NAMALWA (cell line): ENCODE measurements around the gene TOX2.
A peak's percentile ranks its signal among the peaks of the same experiment; 100 is the strongest.

Experiments used
- DNase-seq: peaks from one replicate; pipeline ENCODE4 v3.0.0-alpha.2; 2015; ENCODE audit warnings: low spot score

Gene TOX2

DNA sequence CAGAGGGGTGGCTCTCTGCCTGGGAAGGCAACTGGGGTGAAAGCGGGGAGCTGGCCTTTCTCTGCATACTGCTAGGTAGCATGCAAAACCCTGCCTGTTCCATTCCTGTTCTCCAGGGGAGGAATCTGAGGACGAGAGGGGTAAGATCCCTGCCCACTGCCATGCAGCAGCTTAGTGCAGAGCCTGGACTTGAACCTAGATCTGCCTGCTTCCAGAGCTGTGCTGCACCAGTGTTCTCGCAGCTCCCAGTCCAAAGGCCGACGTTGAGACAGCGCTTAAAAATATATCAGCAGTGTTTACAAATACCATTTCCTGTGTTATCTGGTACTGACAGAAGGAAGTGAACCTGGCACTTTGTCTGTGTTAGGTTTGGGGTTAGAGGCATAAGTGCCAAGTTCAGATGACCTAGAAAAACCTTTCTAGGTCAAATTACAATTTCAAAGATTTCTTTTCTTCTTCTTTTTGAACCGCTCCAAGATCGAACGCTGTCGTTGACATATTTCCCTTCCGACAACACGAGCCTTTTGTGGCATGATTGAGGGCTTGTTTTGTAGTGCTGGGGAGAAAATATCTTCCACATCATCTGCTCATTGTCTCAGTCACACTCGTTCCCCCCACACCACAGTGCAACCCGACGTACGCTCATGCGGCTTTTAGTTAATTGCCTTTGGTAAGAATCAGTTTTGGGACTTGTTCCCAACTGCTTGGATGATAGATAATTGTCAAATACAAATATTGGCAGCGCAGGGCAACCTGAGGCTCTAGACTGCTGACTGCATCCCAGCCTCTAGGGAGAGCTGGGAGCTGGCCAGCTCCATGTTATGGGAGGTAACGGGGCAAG, 44.6 kb downstream of the TOX2 start:
- DNase-seq, result no peak

DNA sequence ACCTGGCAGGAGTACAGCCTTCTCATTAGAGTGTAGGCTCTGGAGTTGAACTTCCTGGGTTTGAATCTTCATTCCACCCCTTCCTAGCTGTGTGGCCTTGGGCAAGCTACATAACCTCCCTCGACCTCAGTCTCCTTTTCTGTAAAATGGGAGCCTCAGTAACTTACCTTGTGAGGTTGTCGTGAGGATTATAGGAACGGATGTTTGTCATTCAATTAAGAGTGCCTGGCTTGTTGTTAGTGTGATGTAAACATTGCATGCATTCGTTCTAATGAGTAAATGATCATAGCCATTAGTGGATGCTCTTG, 45.2 kb downstream of the TOX2 start:
- DNase-seq, result no peak

DNA sequence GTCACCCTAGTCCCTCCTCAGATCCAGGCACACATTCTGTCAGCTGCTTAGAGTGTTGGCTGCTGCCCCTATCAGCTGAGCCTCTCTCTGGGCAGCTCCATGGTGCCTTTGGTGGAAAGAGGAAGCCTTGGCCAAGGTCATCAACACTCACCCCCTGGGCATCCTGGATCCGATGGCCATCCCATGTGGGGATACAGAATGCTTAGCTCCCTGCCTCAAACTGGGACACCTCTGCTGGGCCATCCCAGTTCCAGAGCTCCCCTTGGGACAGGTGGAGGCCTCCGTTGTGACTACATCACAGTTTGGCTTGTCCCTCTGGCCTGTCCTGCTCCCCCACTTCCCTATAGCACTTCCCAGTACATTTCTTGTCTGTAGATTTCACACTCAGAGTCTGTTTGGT, 45.6 kb downstream of the TOX2 start:
- no peak for DNase-seq

DNA sequence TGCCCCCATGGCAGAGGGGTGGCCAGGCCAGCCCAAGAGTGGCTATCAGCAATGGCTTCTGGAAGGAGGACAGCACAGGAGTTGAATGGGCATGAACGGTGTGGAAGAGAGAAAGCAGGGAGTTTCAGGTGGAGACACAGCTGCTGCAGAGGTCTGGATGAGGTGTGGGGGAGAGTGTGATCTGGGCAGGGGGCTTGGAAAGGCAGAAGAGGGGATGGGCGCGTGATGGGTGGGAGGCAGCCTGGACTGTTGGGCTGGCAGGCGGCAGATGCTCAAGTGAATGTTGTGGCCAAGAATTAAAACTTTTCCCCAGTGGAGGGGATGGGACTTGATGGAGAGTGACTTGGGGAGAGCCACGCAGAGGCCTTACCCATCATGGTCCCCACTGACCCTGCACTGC, 46.5 kb downstream of the TOX2 start:
- DNase-seq, result no peak

DNA sequence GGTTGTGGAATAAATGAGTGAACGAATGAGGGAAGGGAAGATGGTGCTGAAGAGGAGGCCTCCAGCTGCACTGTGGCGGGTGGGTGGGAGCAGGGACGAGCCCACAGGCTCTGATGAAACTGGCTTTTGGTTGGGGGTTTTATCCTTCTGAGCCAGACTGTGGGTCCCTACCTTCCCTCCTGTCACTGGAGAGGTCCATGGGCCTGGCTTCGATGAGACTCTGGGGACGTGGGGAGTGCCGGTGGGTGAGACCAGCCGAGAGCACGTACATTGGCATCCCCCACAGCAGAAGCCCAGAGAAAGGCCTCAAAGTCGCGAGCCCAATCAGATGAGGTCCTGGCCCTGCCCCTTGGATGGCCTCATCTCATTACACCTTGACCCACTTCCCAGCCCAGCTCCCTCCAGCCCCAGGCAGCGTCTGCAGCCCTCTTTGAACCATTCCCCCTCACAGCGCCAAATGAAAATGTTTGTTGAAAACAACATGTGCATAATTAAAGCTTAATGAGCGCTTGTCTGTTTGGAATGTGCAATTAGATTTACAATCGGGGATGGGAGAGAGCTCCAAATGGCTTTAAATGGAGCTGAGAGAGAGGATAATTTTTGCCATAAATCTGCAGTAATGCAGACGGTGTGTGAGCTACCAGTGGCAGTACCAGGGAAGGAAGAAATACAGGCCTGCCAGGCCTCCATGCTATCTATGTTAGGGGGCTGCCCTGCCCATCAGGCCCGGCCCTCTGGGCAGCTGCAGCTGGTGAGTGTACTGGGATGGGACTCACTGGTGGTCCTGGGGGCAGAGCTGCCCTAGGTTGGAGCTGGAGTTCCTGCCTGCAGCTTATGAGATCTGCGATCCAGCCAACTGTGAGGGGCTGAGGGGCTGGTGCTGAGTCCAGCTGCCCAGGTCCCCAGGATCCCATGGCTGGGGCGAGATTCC, 47.2 kb downstream of the TOX2 start:
- no peak for DNase-seq

DNA sequence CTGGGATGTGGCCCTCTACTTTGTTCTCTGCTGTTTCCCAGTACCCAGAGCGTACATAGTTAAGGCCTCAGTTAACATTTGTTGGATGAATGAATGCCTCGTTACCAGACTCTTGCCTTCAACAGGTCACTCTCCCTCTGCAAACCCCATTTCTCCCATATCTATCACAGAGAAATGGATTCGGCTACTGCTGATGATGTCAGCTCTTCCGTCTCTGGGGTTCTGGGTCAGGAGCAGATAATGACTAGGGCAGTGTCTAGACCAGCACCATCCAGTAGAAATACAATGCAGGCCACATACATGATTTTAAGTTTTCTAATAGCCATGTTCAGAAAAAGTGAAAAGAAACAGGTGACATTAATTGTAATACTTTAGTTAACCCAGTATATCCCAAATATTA, 47.9 kb downstream of the TOX2 start:
- DNase-seq, result no peak

DNA sequence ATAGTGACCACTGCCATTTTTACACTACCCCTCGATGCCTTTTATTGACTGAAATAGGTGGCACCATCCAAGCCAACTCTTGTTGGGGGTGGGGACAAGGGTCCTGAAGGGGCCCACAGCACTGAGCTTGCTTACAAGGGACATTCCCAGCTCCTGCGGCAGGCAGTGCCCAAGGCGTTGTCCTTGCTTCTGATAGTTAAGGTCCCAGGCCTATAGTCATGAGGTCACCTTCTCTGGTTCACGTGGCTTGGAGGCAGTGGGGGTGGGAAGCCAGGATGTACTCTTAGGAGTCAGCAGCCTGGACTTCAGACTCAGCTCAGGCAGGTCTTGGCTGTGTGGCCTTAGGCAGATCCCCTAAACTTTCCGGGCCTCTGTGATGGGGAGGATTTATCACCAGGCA, 48.6 kb downstream of the TOX2 start:
- DNase-seq, result no peak

DNA sequence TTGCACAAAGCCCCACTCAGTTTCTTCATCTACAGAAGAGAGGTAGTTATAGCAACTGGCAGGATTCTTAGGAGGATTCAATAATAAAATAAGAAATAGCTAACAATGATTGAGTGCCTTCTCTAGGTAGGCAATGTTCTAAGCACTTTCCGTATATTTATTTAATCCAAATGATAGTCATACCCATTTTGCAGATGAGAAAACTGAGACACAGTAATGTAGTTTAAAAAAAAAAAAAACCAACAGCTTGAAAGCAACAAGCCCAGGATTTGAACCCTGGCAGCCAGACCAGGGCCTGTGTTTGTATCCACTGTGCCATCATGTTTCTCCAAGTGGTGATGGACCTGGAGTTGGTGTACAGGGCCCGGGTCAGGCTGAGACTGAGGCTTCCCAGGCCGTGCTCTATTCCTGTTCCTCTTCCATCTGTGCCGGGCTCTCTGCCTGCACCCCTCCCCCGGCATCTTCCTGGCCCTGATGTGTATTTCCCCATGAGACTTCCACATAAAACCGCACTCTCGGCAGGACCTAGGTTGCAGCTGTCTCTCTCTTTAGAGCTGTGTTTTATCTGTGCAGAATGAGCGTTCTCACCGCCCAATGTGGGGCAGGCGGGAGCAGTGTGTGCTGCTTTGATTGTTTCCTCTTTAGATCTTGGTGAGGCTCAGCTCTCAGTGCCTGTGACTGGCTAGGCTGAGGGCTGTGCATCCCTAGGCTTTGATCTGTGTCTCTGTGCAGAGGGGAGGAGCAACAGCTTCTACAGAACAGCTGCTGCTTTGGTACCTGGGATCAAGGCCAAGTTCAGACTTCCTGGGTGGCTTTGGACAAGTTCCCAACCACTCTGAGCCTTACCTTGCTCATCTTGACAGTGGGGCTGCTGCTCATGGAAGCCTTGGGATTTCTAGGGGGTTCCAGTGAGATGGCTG, 49.5 kb downstream of the TOX2 start:
- peak; percentile 27 for DNase-seq

DNA sequence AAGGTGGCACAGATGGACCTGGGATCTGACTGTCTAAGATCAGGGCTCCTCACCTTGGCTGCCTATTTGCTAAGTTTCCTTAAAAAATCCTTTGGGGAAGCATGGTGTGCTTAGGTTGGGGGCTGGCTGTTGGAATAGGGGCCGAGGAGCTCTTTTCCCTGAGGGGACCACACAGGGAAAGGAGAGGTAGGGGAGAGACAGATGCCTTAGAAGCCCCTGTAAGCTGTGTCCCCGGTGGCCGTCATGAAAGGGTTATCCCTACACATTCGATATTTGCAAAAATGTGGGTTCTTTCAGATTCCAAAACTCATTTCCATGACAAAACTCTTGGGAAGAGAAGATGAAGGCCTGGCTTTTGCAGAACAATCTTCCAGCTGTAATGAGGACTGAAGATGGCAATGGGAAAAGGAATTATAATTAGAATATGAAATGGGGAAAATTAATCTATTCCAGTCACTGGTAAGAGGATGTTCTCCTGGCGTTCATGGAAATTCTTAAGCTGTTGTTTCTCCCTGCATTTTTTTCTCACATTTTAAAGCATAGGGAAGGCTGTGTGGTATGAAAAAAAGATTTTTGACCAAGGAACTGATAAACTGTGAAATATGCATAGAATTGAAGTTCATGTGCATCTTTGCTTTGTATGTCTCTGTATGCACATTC, 53.8 kb downstream of the TOX2 start:
- DNase-seq, result no peak

DNA sequence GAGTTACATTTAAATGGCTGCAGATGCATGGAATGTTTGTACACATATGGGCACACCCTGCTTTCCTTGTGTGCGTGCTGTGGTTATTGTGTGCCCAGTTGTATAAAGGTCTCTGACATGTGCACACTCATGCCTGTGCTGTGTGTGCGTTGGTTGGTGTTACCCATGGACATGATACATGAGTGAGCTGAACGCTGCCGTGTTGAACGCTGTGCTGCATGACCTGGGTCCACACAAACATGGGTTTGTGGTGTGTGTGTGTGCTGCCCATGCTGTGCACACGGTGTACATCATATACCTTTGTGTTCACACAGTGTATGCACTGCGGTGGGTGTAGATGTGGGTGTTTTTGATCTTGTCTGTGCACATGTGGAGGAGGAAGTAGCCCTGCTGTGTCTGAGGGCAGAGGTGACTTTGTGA, 54.4 kb downstream of the TOX2 start:
- no peak for DNase-seq

DNA sequence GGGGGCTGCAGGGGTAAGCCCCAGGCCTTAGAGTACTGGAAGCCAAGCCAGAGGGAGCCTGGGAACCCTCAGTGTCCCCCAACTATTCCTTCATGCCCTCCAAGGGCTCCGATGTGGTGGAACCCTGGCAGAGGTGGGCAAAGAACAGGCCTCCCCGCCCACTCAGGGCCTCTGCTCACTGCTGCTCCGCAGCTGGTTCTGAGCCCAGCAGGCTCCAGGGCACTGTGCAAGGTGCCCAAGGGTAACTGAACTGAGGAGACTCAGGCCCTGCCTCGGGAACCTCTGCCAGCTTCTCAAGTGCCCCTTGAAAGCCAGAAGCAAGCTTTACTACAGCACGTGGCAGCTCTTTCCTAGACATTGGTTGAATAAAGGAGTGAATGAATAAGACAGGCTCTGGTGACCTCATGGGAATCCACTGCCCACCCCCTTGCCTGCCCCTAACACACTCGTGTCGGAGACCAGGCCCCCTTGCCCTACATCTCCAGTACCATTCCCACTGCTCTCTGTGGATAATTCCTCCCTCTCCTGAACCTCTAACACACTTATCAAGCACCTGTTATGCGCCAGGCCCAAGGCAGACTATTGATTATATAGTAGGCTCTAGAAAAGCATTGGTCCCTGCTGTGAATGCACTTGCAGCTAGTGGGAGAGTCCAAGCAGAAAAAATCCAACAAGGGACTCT, 55.0 kb downstream of the TOX2 start:
- DNase-seq, result no peak

DNA sequence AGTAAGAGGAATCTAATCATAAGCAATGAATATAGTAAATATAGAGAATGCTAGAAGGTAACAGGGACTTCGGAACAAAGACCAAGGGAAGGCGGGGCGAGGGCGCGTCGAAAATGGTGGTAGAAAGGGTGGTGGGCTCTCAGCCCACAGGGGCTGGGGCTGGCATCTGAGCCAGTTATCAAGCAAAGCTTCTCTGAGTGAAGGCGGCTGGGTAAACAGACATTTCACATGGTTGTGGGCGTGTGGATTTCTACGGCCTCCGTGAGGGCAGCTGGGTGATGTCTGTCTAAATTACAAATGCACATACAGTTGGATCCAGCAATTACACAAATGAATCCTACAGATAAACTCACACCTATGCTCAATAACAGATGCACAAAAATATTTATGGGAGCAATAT, 56.6 kb downstream of the TOX2 start:
- DNase-seq, result no peak

DNA sequence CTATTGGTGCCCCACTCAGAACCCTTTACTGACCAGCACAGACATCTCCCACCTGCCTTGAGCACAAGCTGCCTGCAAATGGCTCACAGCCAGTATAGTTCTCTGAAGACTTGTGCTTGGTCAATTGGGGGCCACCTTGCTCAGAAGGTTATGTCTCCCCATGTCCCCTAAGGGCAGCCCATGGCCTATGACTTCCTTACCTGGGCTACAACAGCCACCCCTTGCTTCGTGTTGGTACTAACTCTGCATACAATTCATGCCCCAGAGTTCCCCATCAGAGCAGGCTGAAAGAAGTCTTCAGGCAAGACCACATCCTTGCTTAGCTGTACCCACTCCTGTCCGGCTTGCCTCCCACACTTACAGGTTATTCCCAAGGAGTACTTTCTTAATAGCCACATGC, 57.4 kb downstream of the TOX2 start:
- no peak for DNase-seq

DNA sequence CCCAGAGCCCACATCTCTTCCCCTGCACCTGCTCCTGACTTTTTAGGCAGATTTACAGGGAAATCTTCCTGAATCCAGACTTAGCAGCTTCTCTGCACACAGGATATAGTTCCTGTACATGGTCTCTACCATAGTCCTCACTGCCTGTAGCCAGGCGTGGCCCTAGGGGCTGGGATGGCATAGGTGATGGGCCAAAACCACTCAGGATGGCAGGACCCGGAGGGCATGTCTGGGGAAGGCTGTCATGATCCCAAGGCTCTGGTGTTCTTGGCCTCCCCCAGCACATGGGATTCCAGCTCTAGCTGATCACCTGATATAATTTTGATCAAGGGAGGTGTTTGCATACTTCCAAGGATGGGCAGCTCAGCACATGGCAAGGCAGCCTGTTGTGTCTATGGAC, 58.0 kb downstream of the TOX2 start:
- no peak for DNase-seq

DNA sequence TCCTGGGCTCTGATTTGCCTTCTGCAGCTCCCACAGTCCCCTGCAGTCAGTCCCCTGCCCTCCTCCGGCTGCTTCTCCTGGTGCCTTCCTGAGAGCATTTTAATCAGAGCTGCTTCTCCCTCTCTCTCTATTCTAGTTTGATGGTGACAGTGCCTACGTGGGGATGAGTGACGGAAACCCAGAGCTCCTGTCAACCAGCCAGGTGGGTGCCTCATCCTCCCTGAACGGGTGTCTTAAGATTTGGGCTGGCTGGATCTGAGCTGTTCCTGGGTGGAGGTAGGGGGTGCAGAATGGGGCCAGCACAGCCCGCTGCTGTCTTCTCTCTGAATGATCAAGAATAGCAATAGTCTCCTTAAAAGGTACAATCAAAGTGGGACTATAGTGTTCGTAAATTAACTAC, 58.6 kb downstream of the TOX2 start:
- DNase-seq, result no peak

DNA sequence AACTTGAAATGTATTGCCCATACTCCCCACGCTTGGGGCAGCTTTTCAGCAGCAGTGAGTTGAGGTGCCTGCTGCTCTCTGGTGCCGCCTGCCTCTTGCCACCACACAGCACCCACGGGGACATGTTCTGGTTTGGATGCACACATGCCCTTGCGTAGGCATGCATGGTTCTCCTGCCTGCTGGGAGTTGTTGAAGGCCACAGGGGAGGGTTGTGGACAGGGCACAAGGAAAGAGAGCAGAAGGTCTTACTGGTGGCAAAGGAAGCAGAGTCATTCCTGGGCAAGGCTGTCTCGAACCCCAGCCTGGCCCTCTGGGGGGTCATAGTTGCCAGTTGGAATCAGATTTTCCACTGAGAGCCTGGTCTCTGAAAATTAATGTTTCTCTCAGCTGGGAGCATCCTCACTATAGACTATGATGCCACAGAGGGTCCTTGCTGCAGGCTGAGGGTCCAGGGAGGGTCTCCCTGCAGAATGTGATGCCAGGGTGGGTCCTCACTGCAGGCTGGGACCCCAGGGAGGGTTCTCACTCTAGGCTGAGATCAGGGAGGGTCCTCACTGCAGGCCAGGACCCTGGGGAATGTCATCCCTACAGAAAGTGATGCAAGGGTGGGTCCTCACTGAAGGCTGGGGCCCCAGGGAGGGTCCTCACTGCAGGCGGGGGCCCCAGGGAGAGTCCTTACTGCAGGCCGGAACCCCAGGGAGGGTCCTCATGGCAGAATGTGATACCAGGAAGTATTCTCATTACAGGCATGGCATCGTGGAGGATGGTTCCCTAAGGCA, 59.2 kb downstream of the TOX2 start:
- no peak for DNase-seq

DNA sequence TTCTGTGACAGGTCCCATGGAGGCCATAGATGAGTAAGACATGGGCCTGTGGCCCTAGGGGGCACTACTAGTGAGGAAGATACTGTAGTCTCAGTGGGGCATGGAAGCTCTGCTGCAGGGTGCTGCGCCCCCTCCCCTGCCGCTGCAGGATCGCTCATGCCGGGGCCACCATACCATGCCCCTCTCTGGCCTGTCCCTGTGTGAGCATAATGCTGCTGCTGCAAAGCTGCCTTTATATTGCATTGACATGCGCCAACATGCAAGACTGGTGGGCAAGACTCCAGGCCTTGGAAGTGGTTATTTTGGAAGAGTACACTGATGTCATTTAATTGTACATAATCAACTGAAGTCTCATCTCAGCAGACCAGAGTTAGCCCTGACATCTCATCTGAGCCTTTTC, 60.0 kb downstream of the TOX2 start:
- no peak for DNase-seq

DNA sequence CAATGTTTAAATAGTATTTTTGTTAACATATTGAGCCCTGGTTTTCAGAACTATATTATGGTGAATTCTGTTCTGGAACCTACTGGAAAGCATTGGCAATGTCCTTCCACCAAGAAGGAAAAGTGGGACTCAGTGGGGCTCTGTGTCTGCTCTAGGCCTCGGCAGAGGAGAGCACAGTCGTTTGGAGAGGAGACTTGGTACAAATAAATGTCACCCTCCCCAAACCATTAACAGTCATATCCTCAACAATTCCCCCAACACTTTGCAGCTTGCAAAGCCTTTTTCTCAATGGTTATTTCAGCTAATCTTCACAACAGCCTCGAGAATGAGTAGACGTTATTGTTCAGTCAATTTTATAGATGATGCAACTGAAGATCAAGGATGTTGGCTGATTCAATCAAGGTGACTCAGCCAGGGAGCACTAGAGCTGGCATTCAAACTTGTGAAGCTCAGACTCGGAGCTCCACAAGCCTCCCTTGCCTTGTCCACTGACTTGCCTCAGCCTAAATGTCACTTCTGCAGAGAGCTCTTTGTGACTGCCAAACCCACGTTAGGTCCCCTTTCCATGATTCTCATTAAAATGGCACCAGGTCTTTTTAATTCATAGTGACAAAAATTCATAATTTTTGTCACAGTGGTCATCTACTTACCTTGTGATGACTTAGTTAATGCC, 60.6 kb downstream of the TOX2 start:
- DNase-seq, result no peak

DNA sequence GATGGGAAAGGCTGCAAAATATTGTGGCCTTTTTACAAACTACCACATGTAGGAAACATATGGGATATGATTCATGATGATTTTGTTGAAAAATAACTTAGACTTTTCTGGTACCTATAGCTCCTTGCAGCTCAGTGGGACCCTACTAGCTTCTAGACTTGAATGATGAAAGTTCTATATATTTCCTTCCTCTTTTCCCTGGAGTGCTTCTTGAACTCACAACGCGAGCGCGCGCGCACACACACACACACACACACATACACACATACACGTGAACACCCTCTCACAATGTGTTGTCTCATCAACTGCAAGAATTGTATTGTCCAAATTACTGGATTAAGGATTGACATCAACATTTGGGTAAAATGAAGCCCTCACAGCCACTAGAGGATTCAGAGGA, 61.9 kb downstream of the TOX2 start:
- no peak for DNase-seq

DNA sequence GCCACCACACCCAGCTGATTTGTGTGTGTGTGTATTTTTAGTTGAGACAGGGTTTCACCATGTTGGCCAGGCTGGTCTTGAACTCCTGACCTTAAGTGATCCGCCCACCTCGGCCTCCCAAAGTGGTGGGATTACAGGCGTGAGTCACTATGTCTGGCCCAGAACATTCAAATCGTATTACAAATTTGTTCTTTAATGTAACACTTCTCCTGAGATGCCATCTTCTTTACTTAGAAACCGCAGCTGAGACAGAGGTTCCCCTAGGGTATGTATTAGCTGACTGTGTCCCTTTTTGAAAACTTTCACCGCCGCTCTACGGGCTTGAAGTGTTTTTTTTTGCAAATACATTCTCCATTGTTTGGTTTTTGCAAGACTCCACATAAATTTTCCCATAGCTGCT, 62.6 kb downstream of the TOX2 start:
- no peak for DNase-seq
